HG02870 (cell line): ENCODE measurements around the gene NKAIN4.

Experiments
- ATAC-seq: cut with Tn5 transposase; IDR thresholded peaks from one replicate; pipeline ENCODE4 v1.9.1; 2021; ENCODE audit warnings: mild to moderate bottlenecking, moderate library complexity; ENCODE audit not compliant: unreplicated experiment

The NKAIN4 gene

DNA sequence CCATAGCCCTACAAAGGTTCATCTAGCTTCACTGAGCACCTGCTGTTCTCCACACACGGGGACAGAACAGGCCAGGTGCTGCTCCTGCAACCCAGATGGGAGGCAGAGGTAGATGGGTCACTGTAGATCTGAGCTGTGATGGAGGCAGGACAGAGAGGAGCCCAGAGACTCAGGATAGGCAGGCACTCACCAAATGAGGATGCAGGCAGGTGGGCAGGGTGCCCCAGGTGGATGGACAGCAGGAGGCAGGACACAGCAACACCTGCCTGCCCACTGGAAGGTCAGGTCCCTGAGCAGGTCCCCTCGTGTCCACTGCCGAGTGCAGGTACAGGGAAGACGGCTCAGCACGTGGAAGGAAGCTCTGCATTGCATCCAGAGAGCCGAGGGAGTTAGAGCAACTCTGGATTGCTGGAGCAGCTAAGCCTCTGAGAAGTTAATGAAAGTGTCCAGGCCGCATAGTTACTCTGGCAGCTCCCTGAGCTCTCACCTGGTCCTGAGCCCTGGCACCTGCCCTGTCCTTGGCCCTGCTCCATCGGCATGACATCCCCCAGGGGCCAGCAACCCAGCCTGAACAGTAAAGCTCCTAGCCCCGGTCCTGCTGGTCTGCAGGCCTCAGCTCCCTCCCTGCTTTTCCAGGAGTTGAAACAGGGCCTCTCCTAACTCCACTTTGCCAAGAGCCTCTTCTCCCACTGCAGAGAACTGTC, 33.4 kb downstream of the NKAIN4 start:
- no peak for ATAC-seq

- no peak for ATAC-seq
These were observed 34.3 kb downstream of the NKAIN4 start for GRCh38 chr20:63219866-63220521.

DNA sequence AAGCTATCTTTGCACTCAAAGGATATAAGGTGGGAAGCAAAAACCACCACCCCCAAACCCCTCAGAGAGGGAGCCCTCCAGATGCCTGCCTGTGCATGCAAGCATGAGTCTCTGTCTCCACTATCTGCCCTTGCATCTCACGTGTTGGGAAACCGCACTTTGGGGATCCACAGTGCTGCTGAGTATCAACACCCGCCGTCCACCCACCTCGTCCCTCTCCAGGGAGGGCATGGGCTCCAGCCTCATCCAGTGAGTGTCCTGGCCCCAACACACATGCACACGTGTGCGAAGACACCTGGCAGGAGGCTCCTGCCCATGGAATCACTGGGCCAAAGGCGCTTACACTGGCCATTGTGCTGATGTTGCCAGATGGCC, 34.8 kb downstream of the NKAIN4 start:
- no peak for ATAC-seq

DNA sequence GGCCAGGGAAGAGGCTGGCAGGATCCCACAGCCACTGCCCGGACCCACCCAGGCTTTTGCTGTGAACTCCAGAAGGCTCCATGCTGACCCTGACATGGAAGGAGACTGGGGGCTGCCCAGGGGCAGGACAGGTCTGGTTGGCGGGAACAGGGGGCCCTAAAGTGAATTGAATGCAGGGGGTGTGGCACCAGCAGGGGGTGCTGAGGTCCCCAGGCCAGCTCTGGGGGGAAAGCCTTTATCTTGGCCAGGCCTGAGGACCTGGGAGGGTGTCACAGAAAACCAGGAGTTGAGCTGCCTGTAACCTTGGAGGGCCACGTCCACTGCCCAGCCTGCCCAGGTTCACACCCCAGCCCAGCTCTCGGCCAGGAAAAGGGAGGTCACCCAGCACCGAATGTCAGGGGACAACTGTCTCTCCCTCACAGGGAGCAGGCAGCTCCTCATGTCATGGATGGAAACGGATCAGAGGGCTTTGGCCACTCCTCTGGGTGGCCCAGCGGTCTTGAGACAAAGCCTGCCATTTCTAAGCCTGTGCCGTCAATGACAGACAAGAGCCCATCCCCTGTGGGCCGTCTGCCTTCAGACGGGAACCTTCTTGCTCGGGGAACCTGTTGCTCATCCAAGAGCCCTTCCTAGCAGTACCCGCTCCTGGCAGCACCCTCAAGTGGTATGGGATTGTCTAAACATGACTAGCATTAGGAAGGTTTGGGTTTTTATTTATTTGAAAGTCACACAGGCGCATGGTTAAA, 35.4 kb downstream of the NKAIN4 start:
- no peak for ATAC-seq

- no peak for ATAC-seq
These were observed 36.6 kb downstream of the NKAIN4 start for GRCh38 chr20:63217706-63218105.

DNA sequence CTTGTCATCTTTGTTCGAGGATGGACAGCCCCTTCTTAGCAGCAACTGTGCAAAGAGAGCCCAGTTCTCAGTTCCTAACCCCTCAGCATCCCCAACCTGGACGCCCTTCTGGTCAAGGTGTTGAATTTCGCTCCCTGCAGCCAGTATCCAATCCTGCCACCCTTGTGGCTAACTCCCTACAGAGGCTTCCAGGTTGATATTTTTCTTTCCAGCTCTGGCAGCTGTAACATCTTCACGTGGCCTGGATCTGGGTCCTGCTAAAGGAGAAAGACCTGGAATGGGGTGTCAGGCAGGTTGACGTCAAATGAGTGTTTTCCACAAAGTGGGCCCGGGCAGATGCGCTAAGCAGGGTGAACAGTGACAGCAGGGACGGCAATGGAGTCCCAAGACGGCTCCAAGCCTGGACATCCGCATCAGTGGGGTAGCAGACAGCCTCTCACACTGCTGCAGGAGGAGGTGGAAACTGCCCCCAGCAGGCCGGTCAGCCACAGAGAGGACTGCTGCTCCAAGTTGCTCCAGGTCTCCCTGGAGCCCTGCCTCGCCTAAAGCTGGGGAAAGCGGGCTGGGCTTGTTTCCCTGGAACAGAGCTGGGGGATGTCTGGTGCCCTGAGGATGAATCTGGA, 37.3 kb downstream of the NKAIN4 start:
- no peak for ATAC-seq

DNA sequence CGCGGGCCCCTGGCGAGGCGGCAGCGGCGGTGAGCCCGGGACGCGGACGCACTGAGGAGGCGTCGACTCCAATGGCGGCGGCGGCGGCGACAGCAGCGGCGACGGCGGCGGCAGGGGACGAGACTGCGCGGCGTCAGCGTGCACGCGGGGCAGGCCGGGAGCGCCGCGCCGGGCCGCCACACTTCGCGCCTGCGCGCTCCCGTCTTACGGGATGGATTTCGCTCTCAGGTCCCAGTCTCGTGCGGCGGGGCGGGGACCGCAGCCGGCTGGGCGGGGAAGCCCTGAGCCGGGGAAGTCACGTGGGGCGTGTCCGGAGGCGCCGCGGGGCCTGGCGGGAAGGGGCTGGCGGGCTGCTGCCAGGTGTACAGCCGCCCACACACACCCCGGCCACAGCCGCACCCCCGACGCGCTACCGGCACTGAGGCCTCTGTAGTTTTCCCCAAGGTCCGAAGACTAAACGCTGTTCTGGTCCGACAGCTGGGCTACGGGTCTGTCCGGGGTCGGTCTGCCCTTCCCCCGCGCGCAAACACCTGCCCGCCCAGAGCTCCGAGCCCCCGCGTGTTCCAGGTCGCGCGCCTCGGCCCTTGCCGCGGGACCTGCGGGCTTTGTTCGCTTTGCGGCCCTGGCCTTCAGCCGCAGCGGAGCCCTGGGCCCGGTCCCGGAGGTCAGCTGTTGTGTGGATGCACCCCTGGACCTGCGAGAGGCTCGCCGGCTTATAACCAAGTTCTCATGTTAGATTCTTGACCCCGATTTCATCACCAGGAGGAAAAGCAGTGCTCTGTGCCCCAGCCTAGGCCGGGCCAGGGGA, 38.0 kb downstream of the NKAIN4 start, which contains the start of gene YTHDF1:
Gene YTHDF1 (minus strand): TSS at position 91 of the 808 bp plus-strand sequence. CDS start 239 bp downstream, outside the sequence.
- ATAC-seq, result peak; percentile 89

- ATAC-seq, result no peak
These were observed 38.9 kb downstream of the NKAIN4 start for GRCh38 chr20:63215101-63216040.

GRCh38 chr20:63214514-63214913, 39.7 kb downstream of the NKAIN4 start:
- no peak for ATAC-seq

DNA sequence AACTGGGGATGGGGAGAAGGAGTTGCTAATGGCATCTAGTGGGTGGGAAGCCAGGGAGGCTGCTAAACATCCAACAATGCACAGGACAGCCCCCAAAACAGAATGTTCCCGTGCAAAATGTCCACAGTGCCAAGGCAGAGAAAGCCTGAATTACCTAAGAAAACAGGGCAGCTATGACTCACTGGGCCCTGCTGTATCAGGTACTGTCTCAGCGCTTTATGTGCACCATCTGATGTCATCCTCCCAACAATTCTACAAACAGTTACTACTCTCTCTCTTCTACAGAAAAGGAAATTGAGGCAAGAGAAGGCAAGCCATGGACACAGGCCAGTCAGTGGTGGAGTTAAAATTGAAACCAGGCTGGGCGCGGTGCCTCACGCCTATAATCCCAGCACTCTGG, 41.5 kb downstream of the NKAIN4 start:
- no peak for ATAC-seq

DNA sequence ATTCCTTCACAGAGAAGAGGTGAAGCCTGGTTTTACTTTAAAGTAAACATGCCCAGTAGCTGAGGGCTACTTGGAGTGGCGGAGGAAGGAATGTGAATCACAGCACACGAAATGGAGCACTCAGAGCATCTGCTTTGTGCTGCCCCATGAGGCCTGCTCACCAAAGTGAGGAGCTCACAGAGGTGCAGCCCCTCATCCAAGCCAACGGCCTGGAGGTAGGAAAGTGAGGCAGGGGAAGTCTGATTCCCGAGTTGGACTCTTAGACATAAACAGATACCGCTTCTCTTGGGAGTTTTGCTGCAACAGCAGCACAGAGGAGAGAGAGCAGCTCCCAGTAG, 41.9 kb downstream of the NKAIN4 start:
- ATAC-seq, result no peak

DNA sequence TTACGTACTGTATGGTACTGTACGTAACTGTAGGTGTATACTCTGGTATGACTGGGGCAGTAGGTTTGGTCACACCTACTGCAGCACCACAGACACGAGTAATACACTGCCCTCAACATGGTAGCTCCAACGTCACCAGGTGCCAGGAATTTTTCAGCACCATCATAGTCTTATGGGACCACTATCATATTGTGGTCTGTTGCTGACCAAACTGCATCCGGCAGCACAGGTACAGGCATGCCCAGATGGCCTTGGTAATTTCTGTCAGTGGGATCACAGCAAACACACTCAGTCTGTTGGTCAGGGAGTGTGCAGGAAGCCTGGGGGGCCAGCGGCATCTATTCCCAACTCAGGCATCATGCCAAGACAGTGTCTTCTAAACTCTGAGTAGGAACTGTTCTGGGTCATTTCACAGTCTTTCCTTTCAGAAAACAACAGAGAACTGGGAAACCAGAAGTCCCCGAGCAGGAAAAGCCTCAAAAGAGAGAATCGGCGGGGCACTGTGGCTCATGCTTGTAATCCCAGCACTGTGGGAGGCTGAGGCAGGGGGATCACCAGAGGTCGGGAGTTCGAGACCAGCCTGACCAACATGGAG, 44.2 kb downstream of the NKAIN4 start:
- no peak for ATAC-seq

- no peak for ATAC-seq
These were observed 45.8 kb downstream of the NKAIN4 start for GRCh38 chr20:63208346-63208909.

GRCh38 chr20:63206878-63207277, 47.4 kb downstream of the NKAIN4 start:
- no peak for ATAC-seq

- ATAC-seq, result no peak
These were observed 48.4 kb downstream of the NKAIN4 start for GRCh38 chr20:63205896-63206295.

DNA sequence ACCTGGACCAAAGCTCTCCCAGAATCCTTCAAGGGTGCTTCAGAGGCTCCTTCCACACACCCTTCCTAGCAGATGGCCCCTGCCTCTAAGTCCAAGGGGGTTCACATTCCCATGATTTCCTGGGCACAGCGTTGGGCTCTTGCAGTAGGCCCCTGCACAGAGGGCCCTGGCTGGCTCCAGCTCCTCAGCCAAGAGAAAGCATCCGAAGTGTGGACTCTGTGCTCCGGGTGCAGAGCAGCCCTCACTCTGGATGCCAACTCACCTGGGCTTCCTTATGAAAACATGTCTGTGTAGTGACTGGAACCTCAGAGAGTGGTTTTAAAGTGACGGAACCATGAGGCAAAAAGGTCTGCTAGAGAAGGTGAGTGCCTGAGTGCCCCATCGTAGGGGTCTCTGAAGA, 49.9 kb downstream of the NKAIN4 start:
- ATAC-seq, result no peak

GRCh38 chr20:63202811-63203526, 51.3 kb downstream of the NKAIN4 start:
- ATAC-seq, result no peak

DNA sequence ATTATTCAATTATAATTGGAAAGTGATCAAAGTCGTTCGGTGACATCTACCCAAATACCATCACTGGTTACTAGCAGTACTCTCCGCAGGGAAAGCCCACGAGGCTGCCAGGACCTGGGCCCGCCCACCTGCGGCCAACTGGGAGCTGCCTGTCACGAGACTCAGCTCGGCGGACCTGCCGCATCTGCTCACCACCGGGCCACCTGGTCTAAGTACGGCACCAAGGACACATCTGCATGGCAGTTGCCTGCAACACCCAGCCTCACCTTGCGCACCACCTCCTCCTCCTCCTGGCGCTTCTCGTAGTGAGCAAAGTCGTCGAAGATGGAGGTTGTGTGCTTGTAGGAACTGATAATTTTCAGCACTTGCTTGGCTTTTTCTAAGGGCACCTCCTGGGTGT, 52.2 kb downstream of the NKAIN4 start:
- no peak for ATAC-seq
